ENCODE data around the gene ARID3B.

ARID3B gene

GRCh38 chr15:74504836-74505235 is 36.2 kb upstream of the ARID3B start:
- H3K4me3 ChIP-seq (ENCODE audit: low read depth in 1 of 2, low read length in 2 of 2) = no peak overlapping the region
- no peak overlapping the region for H3K27ac ChIP-seq (ENCODE audit: low read length)
- no peaks in the 10 kb centered on the region for H3K27me3 ChIP-seq (ENCODE audit: insufficient read depth, low read length, poor library complexity)
- H4K20me1 ChIP-seq (ENCODE audit: insufficient read depth, low read length) = no peaks in the 10 kb centered on the region
- H2AFZ ChIP-seq (ENCODE audit: low read depth, low read length) = no peak overlapping the region
- TF ChIP-seq EZH2 (IDR thresholded peaks at IDR 0.05; ENCODE audit: borderline replicate concordance, low read depth, low read length, severe bottlenecking) (no peak), CTCF (IDR thresholded peaks at IDR 0.05; ENCODE audit: borderline replicate concordance, extremely low read depth, low read length, poor library complexity, severe bottlenecking) (no peak)
- H3K36me3 ChIP-seq (ENCODE audit: insufficient read depth, low read length) = peaks cover 3% of the 10 kb centered on the region; the same call in 1 of the 2 replicates
- no peaks in the 10 kb centered on the region for H3K9me3 ChIP-seq (ENCODE audit: insufficient read depth, low read length, severe bottlenecking)
- no peak for DNase-seq
- no peaks in the 10 kb centered on the region for H3K4me1 ChIP-seq (ENCODE audit: insufficient read depth, low read length)
- no peak overlapping the region for H3K9ac ChIP-seq (ENCODE audit: low read depth, low read length)
- no peaks in the 10 kb centered on the region for H3K79me2 ChIP-seq (ENCODE audit: insufficient read depth, low read length)
- no peak for ATAC-seq (ENCODE audit: insufficient read depth, low read depth)
- no peak overlapping the region for H3K4me2 ChIP-seq (ENCODE audit: insufficient read depth, low read length)

GRCh38 chr15:74505837-74506514 is 35.0 kb upstream of the ARID3B start:
- Histone ChIP-seq H3K4me1 (ENCODE audit: insufficient read depth, low read length) (no peaks in the 10 kb centered on the region), H3K36me3 (ENCODE audit: insufficient read depth, low read length) (peaks cover 3% of the 10 kb centered on the region; the same call in 1 of the 2 replicates), H2AFZ (ENCODE audit: low read depth, low read length) (no peak overlapping the region), H4K20me1 (ENCODE audit: insufficient read depth, low read length) (no peaks in the 10 kb centered on the region), H3K9ac (ENCODE audit: low read depth, low read length) (no peak overlapping the region), H3K9me3 (ENCODE audit: insufficient read depth, low read length, severe bottlenecking) (no peaks in the 10 kb centered on the region), H3K27me3 (ENCODE audit: insufficient read depth, low read length, poor library complexity) (no peaks in the 10 kb centered on the region), H3K27ac (ENCODE audit: low read length) (no peak overlapping the region), H3K79me2 (ENCODE audit: insufficient read depth, low read length) (no peaks in the 10 kb centered on the region), H3K4me3 (ENCODE audit: low read depth in 1 of 2, low read length in 2 of 2) (no peak overlapping the region), H3K4me2 (ENCODE audit: insufficient read depth, low read length) (no peak overlapping the region)
- DNase-seq (no peak), ATAC-seq (ENCODE audit: insufficient read depth, low read depth) (no peak)
- TF ChIP-seq EZH2 (IDR thresholded peaks at IDR 0.05; ENCODE audit: borderline replicate concordance, low read depth, low read length, severe bottlenecking) = no peak
- TF ChIP-seq CTCF (IDR thresholded peaks at IDR 0.05; ENCODE audit: borderline replicate concordance, extremely low read depth, low read length, poor library complexity, severe bottlenecking) = no peak

- Histone ChIP-seq H3K4me2 (ENCODE audit: insufficient read depth, low read length) (no peak overlapping the region), H3K27me3 (ENCODE audit: insufficient read depth, low read length, poor library complexity) (no peaks in the 10 kb centered on the region), H3K27ac (ENCODE audit: low read length) (no peak overlapping the region), H3K9me3 (ENCODE audit: insufficient read depth, low read length, severe bottlenecking) (no peaks in the 10 kb centered on the region), H4K20me1 (ENCODE audit: insufficient read depth, low read length) (no peaks in the 10 kb centered on the region), H2AFZ (ENCODE audit: low read depth, low read length) (no peak overlapping the region), H3K36me3 (ENCODE audit: insufficient read depth, low read length) (peaks cover 3% of the 10 kb centered on the region; the same call in 1 of the 2 replicates), H3K4me1 (ENCODE audit: insufficient read depth, low read length) (no peaks in the 10 kb centered on the region), H3K79me2 (ENCODE audit: insufficient read depth, low read length) (no peaks in the 10 kb centered on the region), H3K9ac (ENCODE audit: low read depth, low read length) (no peak overlapping the region), H3K4me3 (ENCODE audit: low read depth in 1 of 2, low read length in 2 of 2) (no peak overlapping the region)
- ATAC-seq (ENCODE audit: insufficient read depth, low read depth) (no peak), DNase-seq (no peak)
- TF ChIP-seq EZH2 (IDR thresholded peaks at IDR 0.05; ENCODE audit: borderline replicate concordance, low read depth, low read length, severe bottlenecking) = no peak
- TF ChIP-seq CTCF (IDR thresholded peaks at IDR 0.05; ENCODE audit: borderline replicate concordance, extremely low read depth, low read length, poor library complexity, severe bottlenecking) = no peak
Measured at GRCh38 chr15:74506515-74506840, 34.5 kb upstream of the ARID3B start.

All from DND-41 (cell line).